Panc1 (cell line): ENCODE measurements around the gene UPK1B. TPM values are rescaled to one million over a fixed set of nuclear protein-coding genes. Genes with fewer than 3 reads are reported as not detected.

Experiments used
- ATAC-seq: fragments of 200-7000 bp; cut with Tn5 transposase; 2 replicates; pipeline ENCODE4 v1.9.1; 2020; ENCODE audit warnings: mild to moderate bottlenecking, moderate library complexity
- BruUV-seq: library from RNA; stranded (reverse); fragments of 400-500 nt; replicated peaks from 2 replicates; lab custom pipeline; 2021; lab: Mats Ljungman, UMichigan
- CTCF ChIA-PET: fragments of 300-600 bp; sonication (Branson Sonifier 250); formaldehyde crosslinking; loops from one replicate; lab custom pipeline; 2022; ENCODE audit warnings: antibody characterized with exemption; lab: Charles Lee
- POLR2A ChIA-PET: fragments of 300-600 bp; sonication (Branson Sonifier 250); formaldehyde crosslinking; loops from one replicate; lab custom pipeline; 2022; ENCODE audit warnings: antibody characterized with exemption; lab: Charles Lee
- DNase-seq: peaks from one replicate; pipeline ENCODE4 v3.0.0-alpha.2; 2010; ENCODE audit warnings: low read depth, low spot score
- H3K27ac ChIP-seq: 2 replicates; pipeline ENCODE4 v1.5.1; 2011; ENCODE audit warnings: mild to moderate bottlenecking, low read length, inconsistent platforms
- H3K27me3 ChIP-seq: fragments of 200-500 bp; sonication (Bioruptor generic); 2 replicates; pipeline ENCODE4 v1.6.0; 2014; ENCODE audit warnings: low read length, inconsistent platforms; ENCODE audit not compliant: control insufficient read depth, insufficient read depth
- H3K36me3 ChIP-seq: fragments of 200-500 bp; sonication (Bioruptor generic); 2 replicates; pipeline ENCODE4 v1.5.1; 2014; ENCODE audit warnings: inconsistent platforms, mild to moderate bottlenecking, low read length, moderate library complexity; ENCODE audit not compliant: control insufficient read depth, insufficient read depth
- H3K4me1 ChIP-seq: 2 replicates; pipeline ENCODE4 v1.5.1; 2011; ENCODE audit warnings: inconsistent platforms, mild to moderate bottlenecking, low read length, moderate library complexity; ENCODE audit not compliant: control insufficient read depth, insufficient read depth
- H3K4me3 ChIP-seq, 2 experiments: 2 replicates each; pipeline ENCODE4 v1.5.1; 2011 to 2012; ENCODE audit warnings: low read depth in 2 of 2, low read length in 2 of 2, mild to moderate bottlenecking in 2 of 2, inconsistent platforms in 1 of 2, moderate library complexity in 1 of 2
- H3K9me3 ChIP-seq: fragments of 200-500 bp; sonication (Bioruptor generic); 2 replicates; pipeline ENCODE4 v1.5.1; 2014; ENCODE audit warnings: low read depth, mild to moderate bottlenecking, inconsistent platforms, low read length, moderate library complexity; ENCODE audit not compliant: control insufficient read depth, insufficient read depth
- CTCF ChIP-seq: fragments of 450-650 bp; IDR thresholded peaks from 2 replicates; pipeline ENCODE4 v1.5.1; 2017; ENCODE audit warnings: mild to moderate bottlenecking
- POLR2AphosphoS5 ChIP-seq: IDR thresholded peaks from 2 replicates; pipeline ENCODE4 v1.6.1; 2012; ENCODE audit warnings: mild to moderate bottlenecking, low read depth, low read length, moderate library complexity
- REST ChIP-seq, 2 experiments: IDR thresholded peaks; 2 replicates each; pipeline ENCODE4 v1.6.1; 2011 to 2012; ENCODE audit warnings: low read depth in 2 of 2, control low read depth in 1 of 2, low read length in 1 of 2, mild to moderate bottlenecking in 1 of 2, moderate library complexity in 1 of 2; ENCODE audit not compliant: insufficient read depth in 1 of 2
- SIN3A ChIP-seq: IDR thresholded peaks from 2 replicates; pipeline ENCODE4 v1.6.1; 2012; ENCODE audit warnings: low read depth, mild to moderate bottlenecking, low read length, moderate library complexity, borderline replicate concordance; ENCODE audit not compliant: insufficient read depth
- TCF7L2 ChIP-seq: IDR thresholded peaks from 2 replicates; pipeline ENCODE4 v1.6.1; 2011; ENCODE audit warnings: mild to moderate bottlenecking, low read depth, low read length, inconsistent platforms
- in situ Hi-C: cut with HindIII; loops from 2 replicates; pipeline ENCODE4 v1.10.0; 2016; ENCODE audit warnings: low sequenced_read_pairs, low pct_unique_long_range_greater_than_20kb
- intact Hi-C: fragments of 100-400 bp; cut with micrococcal nuclease; formaldehyde crosslinking; loops from one replicate; pipeline ENCODE4 v1.10.0; 2022; ENCODE audit not compliant: unreplicated experiment
- total RNA-seq: library from RNA; stranded (reverse); gene quantifications from one replicate; pipeline ENCODE4 v1.2.1, GENCODE V29; 2021; ENCODE audit not compliant: unreplicated experiment

Gene UPK1B
- total RNA-seq, 1 experiment from 2014 or later, result 4.4 TPM

- Histone ChIP-seq H3K27ac (no peak overlapping the region), H3K4me3 (no peak overlapping the region), H3K4me1 (no peaks in the 10 kb centered on the region), H3K27me3 (no peaks in the 10 kb centered on the region), H3K36me3 (no peaks in the 10 kb centered on the region), H3K9me3 (no peaks in the 10 kb centered on the region)
- POLR2A ChIA-PET, result no interaction called here
- CTCF ChIA-PET, result no interaction called here
- DNase-seq (no peak), ATAC-seq (no peak)
- no TSS peak for BruUV-seq
- no peak for TF ChIP-seq CTCF
- TF ChIP-seq POLR2AphosphoS5, result no peak
- intact Hi-C loops (no loop called here), in situ Hi-C loops (no loop called here)
Measured at GRCh38 chr3:119147494-119147893, 25.9 kb upstream of the UPK1B start.

- in situ Hi-C loops (no loop called here), intact Hi-C loops (no loop called here)
- Histone ChIP-seq H3K4me1 (no peaks in the 10 kb centered on the region), H3K4me3 (no peak overlapping the region), H3K9me3 (no peaks in the 10 kb centered on the region), H3K27ac (no peak overlapping the region), H3K36me3 (no peaks in the 10 kb centered on the region), H3K27me3 (no peaks in the 10 kb centered on the region)
- CTCF ChIA-PET, result no interaction called here
- BruUV-seq, result no TSS peak
- POLR2A ChIA-PET, result no interaction called here
- DNase-seq (no peak), ATAC-seq (peak; percentile 64; the same call in 1 of the 2 replicates)
- no peak for TF ChIP-seq SIN3A
- TF ChIP-seq POLR2AphosphoS5, result no peak
- no peak for TF ChIP-seq REST (IDR thresholded peaks at IDR 0.05; ENCODE audit: insufficient read depth in 1 of 2, low read depth in 2 of 2, low read length in 1 of 2)
- no peak for TF ChIP-seq CTCF
- no peak for TF ChIP-seq TCF7L2
Measured at GRCh38 chr3:119148493-119149180, 24.8 kb upstream of the UPK1B start.
